GM12878 (cell line): ENCODE results near the gene LDB2.

Source experiments
- BHLHE40 ChIP-seq, 2 experiments: fragments of 450-650 bp in 1 of 2; IDR thresholded peaks; 2 replicates each; pipeline ENCODE4 v1.6.1; 2011 to 2017; ENCODE audit warnings: low read depth in 2 of 2, borderline replicate concordance in 1 of 2, improper control_type of control experiment in 1 of 2, low read length in 1 of 2, mild to moderate bottlenecking in 1 of 2
- FOXM1 ChIP-seq: IDR thresholded peaks from 2 replicates; pipeline ENCODE4 v1.6.1; 2012; ENCODE audit warnings: low read depth, mild to moderate bottlenecking, inconsistent platforms, low read length, moderate library complexity
- JUND ChIP-seq: IDR thresholded peaks from 2 replicates; pipeline ENCODE4 v1.6.1; 2012; ENCODE audit warnings: low read depth, mild to moderate bottlenecking, low read length, improper control_type of control experiment, moderate library complexity
- MTA3 ChIP-seq: IDR thresholded peaks from 2 replicates; pipeline ENCODE4 v1.6.1; 2012; ENCODE audit warnings: low read length, inconsistent platforms, borderline replicate concordance
- NFXL1 ChIP-seq: fragments of 450-650 bp; IDR thresholded peaks from 2 replicates; pipeline ENCODE4 v1.6.1; 2017; ENCODE audit warnings: antibody characterized with exemption, mild to moderate bottlenecking, borderline replicate concordance
- NRF1 ChIP-seq: conservative IDR thresholded peaks from 2 replicates; pipeline ENCODE4 v1.6.1; 2011; ENCODE audit warnings: mild to moderate bottlenecking, low read depth, low read length, improper control_type of control experiment
- RBBP5 ChIP-seq: fragments of 200-600 bp; sonication (generic); conservative IDR thresholded peaks from 2 replicates; pipeline ENCODE4 v1.6.1; 2016
- RCOR1 ChIP-seq: conservative IDR thresholded peaks from 2 replicates; pipeline ENCODE4 v1.6.1; 2012; ENCODE audit warnings: low read depth, low read length, improper control_type of control experiment
- SIN3A ChIP-seq: IDR thresholded peaks from 2 replicates; pipeline ENCODE4 v1.6.1; 2012; ENCODE audit warnings: low read depth, low read length, improper control_type of control experiment
- SP1 ChIP-seq: IDR thresholded peaks from one replicate; pipeline ENCODE4 v1.6.1; 2011; ENCODE audit warnings: low read depth, low read length
- TF ChIP-seq, protein P1 (sequence below): fragments of 150-350 bp; IDR thresholded peaks from 2 replicates; pipeline ENCODE4 v1.6.1; 2014; ENCODE audit warnings: mild to moderate bottlenecking, low read depth, low read length
- TF ChIP-seq, protein P2 (sequence below), 3 experiments: IDR thresholded peaks in 2 of 3; conservative IDR thresholded peaks in 1 of 3; 2 replicates each; pipeline ENCODE4 v1.5.1; 2011; ENCODE audit warnings: low read depth in 3 of 3, low read length in 3 of 3, mild to moderate bottlenecking in 3 of 3, control low read depth in 2 of 3, moderate library complexity in 2 of 3, inconsistent platforms in 1 of 3, mixed read lengths in 1 of 3; ENCODE audit not compliant: control insufficient read depth in 2 of 3, insufficient read depth in 1 of 3; ENCODE audit errors: extremely low read depth in 1 of 3
- TF ChIP-seq, protein P3 (sequence below): fragments of 450-650 bp; IDR thresholded peaks from 2 replicates; pipeline ENCODE4 v1.6.1; 2018; ENCODE audit warnings: mild to moderate bottlenecking, low read depth, moderate library complexity; ENCODE audit not compliant: partially characterized antibody
- TF ChIP-seq, protein P4 (sequence below): IDR thresholded peaks from 2 replicates; pipeline ENCODE4 v1.6.1; 2012; ENCODE audit warnings: low read depth, low read length, improper control_type of control experiment

GRCh38 chr4:16757080-16757521 is 141.3 kb downstream of the LDB2 start:
- no peak for TF ChIP-seq MTA3
- no peak for TF ChIP-seq SP1
- TF ChIP-seq SIN3A = no peak
- TF ChIP-seq, protein P1, sequence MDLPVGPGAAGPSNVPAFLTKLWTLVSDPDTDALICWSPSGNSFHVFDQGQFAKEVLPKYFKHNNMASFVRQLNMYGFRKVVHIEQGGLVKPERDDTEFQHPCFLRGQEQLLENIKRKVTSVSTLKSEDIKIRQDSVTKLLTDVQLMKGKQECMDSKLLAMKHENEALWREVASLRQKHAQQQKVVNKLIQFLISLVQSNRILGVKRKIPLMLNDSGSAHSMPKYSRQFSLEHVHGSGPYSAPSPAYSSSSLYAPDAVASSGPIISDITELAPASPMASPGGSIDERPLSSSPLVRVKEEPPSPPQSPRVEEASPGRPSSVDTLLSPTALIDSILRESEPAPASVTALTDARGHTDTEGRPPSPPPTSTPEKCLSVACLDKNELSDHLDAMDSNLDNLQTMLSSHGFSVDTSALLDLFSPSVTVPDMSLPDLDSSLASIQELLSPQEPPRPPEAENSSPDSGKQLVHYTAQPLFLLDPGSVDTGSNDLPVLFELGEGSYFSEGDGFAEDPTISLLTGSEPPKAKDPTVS = no peak
- TF ChIP-seq, protein P2, sequence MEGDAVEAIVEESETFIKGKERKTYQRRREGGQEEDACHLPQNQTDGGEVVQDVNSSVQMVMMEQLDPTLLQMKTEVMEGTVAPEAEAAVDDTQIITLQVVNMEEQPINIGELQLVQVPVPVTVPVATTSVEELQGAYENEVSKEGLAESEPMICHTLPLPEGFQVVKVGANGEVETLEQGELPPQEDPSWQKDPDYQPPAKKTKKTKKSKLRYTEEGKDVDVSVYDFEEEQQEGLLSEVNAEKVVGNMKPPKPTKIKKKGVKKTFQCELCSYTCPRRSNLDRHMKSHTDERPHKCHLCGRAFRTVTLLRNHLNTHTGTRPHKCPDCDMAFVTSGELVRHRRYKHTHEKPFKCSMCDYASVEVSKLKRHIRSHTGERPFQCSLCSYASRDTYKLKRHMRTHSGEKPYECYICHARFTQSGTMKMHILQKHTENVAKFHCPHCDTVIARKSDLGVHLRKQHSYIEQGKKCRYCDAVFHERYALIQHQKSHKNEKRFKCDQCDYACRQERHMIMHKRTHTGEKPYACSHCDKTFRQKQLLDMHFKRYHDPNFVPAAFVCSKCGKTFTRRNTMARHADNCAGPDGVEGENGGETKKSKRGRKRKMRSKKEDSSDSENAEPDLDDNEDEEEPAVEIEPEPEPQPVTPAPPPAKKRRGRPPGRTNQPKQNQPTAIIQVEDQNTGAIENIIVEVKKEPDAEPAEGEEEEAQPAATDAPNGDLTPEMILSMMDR (IDR thresholded peaks at IDR 0.05 in 2 of 3, conservative IDR thresholded peaks at IDR 0.05 in 1 of 3; ENCODE audit: control insufficient read depth in 2 of 3, extremely low read depth in 1 of 3, insufficient read depth in 1 of 3, low read depth in 3 of 3, low read length in 3 of 3) = no peak
- TF ChIP-seq, protein P3, sequence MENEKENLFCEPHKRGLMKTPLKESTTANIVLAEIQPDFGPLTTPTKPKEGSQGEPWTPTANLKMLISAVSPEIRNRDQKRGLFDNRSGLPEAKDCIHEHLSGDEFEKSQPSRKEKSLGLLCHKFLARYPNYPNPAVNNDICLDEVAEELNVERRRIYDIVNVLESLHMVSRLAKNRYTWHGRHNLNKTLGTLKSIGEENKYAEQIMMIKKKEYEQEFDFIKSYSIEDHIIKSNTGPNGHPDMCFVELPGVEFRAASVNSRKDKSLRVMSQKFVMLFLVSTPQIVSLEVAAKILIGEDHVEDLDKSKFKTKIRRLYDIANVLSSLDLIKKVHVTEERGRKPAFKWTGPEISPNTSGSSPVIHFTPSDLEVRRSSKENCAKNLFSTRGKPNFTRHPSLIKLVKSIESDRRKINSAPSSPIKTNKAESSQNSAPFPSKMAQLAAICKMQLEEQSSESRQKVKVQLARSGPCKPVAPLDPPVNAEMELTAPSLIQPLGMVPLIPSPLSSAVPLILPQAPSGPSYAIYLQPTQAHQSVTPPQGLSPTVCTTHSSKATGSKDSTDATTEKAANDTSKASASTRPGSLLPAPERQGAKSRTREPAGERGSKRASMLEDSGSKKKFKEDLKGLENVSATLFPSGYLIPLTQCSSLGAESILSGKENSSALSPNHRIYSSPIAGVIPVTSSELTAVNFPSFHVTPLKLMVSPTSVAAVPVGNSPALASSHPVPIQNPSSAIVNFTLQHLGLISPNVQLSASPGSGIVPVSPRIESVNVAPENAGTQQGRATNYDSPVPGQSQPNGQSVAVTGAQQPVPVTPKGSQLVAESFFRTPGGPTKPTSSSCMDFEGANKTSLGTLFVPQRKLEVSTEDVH = no peak
- TF ChIP-seq NRF1 = no peak
- TF ChIP-seq FOXM1 = no peak
- TF ChIP-seq RBBP5 = no peak
- no peak for TF ChIP-seq BHLHE40 (IDR thresholded peaks at IDR 0.05; ENCODE audit: borderline replicate concordance in 1 of 2, low read depth in 2 of 2, low read length in 1 of 2)
- TF ChIP-seq, protein P4, sequence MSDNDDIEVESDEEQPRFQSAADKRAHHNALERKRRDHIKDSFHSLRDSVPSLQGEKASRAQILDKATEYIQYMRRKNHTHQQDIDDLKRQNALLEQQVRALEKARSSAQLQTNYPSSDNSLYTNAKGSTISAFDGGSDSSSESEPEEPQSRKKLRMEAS = no peak
- no peak for TF ChIP-seq JUND
- no peak for TF ChIP-seq RCOR1
- TF ChIP-seq NFXL1 = no peak
